Measurements from ENCODE around the gene SMG6.
"Not testable (repeated sequence)": the region's sequence is repeated elsewhere in the genome, so short reads cannot be mapped to it uniquely, and the experiment has no call there.

Gene SMG6

DNA sequence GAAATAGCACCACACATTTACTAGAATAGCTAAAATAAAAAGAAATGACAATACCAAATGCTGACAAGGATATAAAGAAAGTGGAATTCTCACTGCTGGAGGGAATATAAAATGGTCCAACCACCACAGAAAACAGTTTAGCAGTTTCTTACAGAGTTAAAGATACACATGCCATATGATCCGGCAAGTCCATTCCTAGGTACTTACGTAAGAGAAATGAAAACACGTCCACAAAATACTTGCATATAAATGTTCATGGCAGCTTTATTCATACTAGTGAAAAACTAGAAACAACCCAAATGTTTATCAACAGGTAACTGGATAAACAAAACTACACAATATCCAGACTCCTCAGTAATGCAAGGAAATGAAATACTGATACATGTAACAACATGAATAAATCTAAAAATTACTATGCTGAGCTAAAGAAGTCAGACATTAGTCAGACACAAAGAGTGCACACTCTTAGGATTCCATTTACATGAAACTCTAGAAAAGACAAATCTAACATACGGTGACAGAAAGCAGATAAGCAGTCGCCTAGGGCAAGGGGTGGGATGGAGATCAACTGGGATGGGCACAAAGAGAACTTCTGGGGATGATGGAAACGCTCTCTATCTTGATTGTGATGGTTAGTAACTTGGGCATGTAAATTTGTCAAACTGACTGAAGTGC, 76.4 kb downstream of the SMG6 start:
- DNase-seq: no peak

DNA sequence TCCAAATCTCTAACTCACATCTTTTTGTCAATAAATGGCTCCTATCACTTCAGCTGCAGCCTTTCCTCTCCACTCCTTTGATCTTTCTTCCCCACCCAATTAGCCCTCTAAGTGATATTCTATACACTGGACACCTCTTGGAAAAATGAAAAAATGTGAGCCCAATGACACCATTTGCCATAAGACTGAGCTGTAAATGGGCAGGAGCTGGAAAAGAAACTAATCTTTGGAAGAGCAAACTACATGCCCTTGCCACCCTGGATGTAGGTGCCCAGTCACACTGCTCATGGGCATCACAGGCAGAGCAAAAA, 80.0 kb downstream of the SMG6 start:
- DNase-seq: no peak

DNA sequence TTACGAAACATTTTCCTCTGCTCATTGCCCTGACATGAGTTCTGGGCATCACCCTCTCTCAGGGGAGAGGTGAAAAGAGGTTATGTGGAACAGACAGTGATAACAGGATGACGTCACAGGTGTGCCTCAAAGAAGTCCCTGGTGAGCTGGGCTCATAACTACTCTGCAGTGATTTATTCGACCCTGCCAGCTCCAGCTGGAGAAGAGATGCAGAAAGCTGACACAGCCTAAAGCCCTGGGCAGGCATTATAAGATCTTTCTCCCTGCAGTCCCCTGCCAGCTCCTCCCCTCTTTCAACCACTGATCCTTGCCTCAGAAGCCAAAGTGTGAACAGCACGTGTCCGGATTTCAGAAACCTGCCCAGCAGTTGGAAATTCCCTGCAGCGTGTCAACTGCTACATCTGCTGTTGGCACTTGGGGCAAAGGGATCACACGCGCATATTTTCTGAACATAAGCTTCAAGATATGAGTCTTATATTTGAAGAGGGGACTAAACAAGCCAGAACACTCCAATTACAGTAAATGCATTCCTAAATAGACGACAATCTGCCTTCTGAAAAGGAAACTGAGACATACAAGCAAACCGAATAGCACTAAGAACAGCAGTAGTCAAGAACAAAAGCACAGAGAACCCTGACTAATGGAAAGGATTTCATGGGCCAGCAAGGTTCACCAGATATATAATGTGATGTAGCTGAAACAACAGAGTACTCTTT, 80.5 kb downstream of the SMG6 start:
- DNase-seq: no peak

DNA sequence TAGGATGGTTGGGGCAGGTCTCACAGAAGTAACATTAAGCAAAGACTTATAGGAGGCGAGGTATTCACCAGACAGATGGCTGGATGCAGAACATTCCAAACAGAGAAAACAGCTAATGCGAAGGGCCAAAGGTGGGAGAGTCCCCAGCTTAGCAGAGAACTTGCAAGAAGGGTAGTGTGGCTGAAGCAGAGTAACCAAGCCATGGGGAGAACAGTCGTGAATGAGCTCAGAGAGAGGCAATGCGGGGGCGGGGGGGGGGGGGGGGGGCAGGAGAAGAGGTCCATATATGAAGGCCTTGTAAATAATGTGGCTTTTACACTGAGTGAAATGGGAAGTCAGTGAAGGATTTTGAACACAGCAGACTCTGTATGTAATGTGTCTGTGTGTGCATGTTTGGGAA, 81.3 kb downstream of the SMG6 start:
- DNase-seq: no peak

DNA sequence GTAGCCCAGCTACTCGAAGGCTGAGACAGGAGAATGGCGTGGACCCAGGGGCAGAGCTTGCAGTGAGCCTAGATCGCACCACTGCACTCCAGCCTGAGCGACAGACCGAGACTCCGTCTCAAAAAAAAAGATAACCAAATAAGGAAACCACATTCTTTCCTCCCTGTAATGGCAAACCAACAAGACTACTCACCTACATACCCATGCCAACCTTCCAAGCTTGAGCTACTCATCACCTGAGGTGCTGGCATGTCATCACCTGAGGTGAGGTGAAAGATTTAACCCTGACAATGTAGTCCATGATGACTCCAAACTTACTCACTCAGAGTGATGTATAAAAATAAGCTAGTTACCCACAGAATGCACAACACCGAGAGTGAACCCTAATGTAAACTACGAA, 85.2 kb downstream of the SMG6 start:
- DNase-seq: no peak

DNA sequence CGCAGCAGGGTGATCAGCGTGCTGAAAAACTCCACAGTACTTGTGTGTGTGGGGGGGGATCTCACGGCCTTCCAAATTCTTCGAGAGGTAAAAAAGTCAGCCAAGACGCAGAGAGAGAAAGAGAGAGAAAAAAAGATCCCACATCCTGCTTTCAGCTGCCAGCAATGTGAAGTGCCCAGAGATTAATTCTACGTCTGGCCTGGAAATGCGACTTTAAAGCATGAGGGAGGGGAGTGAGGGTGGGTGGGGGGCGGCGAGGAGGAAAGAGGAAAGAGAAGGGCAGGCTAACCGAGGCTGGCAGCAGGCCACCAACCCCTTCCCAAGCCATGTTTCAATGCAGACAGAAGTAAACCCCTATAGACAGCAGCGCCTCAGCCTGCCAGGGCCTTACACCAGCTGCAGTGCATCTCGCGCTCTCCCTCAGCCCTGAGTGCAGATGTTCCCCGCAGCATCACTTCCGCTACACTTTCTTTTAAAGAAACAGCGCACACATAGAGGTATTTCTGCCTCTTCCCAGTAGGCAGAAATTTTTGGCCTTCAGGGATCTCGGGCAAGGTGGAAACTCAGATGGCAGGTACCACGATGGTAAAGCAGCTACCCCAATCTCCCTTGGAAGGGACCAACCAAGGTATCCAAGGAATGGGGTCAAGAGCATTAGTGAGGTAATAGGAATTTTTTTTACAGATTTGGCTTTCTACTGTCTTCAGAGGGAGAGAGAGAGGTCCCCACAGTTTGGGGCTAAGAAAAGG, 87.8 kb downstream of the SMG6 start:
- DNase-seq: no peak

DNA sequence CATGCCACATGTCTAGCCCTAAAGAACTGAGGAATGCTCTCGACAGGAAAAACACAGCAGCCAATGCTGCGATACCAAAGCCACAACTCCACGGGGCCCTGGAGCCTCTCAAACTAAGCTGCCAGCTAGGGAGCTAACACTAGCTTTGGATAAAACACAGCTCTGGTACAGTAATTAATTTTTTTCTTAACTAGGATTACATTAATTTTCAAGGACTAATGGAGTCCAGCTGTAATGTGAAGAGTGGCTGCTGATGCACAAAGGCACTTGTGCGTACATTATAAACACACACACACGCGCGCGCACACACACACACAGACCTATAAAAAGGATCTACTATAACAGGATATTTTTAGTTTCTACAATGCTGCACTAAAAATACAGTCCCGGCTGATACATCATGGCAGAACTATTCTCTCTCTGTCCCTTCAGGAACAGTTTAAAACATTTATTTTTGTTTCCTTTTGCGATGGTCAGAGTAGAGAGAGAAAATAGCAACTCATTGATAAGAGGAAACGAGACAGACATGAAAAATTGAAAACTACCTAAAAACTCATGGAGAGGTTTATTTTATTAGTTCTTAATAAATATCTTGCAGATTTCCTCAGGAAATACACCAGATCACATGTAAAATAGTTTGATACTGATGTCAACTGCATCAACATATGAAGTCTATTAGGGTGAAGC, 88.5 kb downstream of the SMG6 start:
- DNase-seq: no peak

DNA sequence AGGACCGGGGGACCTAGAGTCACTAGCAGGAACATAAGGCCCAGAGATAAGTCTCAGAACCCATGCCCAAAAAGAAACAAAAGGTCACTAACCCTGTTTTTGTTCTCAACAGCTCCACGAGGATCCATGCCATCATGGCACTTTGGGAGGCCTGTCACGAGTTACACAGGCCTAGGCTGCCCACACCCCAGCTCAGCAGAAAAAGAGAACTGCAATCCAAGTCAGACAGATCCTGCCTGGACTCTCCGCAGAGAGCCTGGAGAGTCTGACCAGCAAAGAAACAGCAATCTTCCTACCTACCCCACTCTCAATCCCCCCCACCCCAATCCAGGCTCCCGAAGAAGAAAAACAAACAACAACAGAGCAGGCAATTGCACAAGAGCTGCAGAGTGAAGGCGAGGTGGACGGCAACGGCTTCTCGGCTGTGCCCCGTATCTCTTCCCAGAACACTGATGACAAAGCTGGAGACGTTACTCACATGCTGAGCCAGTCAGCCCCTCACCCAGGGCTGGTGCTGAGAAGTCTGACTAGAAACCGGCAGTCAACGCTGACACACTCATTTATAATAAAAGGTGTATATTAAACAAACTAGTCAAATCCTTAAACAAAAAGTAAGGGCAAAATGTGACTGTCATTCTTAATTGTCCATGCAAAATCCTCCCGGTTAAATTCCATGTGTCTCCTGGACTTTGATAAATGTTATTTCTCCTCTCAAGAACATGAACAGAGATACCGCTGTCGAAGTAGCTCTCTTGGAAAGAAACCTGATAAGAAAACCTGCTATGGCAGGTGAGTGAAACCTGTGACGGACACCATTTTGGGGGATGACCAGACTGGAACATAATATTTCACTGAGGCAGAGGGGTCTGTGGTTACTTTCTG, 89.3 kb downstream of the SMG6 start:
- no peak for DNase-seq

DNA sequence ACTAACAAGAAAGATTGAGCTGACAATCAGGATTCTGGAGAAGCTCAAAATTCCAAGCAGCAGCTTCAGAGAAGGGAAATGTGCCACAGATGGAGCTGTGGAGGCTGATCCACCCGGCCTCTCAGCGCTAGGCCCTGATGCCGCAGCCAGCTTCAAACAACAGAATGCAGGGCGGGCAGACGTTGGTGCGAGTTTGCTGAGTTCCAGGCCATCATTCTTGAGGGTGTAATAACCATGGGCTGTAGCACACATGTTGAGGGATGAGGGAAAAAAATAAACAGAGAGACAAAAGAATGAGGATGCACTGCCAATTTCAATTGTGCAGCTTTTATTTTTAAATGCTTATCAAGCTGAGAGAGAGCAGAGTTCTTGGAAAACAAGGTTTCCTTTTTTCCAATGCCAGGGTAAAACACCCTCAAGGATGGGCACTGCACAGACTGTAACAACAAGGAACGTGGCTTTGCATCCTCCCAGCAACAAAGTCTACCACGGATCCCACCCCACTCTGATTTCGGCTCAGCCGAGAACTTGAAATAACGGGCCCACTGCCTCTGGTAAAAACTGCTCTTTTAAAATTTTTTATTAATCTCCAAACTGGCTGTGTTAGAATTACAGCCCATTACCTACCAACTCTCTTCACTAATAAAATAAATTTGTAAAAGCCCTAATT, 90.2 kb downstream of the SMG6 start:
- no peak for DNase-seq

DNA sequence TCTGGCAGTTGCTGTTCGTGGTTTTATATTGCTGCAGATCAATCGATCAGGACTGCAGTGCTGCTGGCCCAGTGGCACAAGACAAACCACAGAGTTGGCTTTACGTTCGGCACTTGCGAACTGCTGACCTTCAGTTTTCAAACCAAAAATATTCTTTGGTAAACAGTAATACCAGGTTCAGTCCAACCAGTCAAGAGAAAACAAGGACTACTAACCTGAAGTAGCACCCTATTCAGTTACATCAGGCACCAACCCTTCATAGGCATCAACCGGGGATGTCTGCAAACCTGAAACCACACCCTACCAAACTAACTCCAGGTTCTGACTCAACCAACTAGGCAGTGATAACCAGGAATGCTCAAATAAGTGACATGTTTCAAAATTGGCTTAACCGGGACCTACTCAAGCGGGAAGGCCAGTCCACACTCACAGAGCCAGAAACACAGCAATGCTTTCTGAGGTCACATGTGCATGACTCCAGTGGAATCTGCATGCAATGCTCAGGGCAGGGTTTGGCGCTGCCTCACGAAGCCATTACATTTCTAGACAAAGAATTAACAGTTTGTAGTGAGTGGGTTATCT, 91.1 kb downstream of the SMG6 start:
- no peak for DNase-seq

DNA sequence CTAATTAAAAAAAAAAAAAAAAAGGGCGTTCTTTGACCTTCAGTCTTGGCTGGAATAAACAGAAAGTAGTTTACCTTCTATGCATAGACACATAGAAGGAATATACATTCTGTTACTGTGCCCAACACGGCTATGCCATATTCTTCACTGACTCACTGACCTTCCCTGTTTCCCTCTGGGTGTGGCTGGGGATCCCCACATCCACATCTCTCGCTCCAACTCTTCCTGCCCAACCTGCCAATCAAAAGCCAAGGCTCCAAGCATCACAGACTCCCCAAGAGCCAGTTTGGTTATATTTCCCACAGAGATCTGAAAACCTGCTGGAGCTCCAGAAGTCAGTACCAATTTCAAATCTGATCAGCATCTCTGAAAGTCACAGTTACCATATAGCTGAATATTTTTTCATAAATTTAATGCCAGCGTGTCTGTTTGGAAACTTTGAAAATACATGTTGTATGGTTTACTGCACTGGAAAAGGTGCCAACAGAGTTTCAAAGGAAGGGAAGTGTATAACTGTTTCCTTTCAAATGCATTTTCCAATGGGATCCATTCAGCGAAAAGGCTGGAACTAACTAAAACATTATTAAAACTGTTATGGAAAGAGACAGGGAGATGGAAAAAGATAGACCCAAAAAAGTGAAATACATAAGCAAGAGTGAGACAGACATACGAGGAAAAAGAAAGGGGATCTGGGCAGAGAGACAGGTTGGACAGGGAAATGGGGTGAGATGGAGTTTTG, 91.8 kb downstream of the SMG6 start:
- DNase-seq: no peak

DNA sequence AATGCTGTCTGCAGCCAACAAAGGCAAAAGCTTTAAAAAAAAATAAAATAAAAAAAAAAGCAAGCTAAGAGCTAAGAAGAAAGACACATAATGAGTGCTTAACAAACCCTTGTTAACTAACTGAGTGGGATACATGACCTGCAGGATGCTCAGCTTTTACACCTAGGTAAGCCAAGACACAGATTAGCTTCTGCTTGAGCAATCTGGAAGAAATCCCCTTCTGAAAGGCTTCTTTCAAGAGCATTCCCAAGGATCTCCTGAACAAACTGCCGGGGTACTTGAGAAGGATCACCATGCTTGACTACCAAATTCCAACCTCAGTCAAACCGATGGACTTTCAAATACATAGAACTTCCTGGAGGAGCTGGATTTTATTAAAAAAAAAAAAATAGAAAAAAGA, 92.9 kb downstream of the SMG6 start:
- no peak for DNase-seq

DNA sequence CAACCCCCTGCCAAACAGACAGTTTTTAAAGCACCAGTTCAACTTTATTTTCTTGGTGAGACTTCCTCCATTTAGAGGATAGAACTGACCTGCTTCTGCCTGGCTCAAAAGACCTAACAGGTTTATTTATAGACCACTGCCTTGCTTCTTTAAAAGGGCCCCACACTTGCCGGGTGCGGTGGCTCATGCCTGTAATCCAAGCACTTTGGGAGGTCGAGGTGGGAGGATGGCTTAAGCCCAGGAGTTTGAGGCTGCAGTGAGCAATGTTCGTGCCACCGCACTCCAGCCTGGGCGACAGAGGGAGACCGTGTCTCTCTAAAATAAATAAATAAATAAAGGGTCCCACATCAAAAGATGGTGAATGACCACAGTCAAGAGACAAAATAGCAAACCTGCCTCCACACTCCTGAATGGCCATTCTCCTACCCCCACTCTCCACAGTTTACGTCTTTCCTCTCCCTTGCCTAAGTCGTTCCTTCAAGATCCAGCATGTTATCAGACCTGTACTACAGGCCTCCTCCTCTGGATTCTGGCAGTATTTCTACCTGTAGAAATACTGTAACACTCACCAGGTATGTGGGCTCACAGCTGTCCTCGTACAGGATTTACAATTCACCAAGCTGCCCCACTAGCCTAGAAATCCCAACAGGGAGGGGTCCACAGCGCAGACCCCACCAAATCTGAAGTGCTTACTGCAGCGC, 95.6 kb downstream of the SMG6 start:
- no peak for DNase-seq

DNA sequence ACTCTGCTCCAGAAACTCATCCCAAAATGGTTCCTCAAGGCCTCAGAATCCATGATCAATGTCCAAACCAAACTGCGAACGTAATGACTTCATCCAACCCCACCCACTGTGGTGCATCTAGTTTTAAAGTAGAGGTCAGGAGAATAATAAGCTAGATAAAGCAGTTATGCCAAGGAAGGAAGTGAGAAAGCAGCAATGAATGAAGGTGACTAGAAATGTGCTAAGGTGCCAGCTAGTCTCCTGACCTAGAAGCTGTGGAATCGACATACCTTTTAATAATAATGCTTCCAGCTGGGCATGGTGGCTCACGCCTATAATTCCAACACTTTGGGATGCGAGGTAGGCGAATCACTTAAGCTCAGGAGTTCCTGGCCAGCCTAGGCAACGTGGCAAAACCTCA, 99.2 kb downstream of the SMG6 start:
- no peak for DNase-seq

DNA sequence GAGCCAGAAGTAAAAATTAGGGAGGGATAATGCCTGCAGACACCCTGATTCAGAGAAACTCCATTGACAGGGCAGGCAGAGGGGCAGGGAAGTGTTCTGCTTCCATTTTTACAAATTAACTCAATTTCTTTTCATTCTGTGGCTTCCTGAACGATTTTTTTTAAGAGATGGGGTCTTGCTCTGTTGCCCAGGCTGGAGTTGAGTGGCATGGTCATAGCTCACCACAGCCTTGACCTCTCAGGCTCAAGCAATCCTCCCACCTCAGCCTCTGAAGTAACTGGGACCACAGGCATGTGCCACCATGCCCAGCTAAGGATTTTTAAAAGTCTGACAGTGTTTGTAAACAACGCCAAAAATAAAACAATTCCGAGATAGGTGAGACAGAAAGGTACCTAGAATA, 99.8 kb downstream of the SMG6 start:
- DNase-seq: no peak

DNA sequence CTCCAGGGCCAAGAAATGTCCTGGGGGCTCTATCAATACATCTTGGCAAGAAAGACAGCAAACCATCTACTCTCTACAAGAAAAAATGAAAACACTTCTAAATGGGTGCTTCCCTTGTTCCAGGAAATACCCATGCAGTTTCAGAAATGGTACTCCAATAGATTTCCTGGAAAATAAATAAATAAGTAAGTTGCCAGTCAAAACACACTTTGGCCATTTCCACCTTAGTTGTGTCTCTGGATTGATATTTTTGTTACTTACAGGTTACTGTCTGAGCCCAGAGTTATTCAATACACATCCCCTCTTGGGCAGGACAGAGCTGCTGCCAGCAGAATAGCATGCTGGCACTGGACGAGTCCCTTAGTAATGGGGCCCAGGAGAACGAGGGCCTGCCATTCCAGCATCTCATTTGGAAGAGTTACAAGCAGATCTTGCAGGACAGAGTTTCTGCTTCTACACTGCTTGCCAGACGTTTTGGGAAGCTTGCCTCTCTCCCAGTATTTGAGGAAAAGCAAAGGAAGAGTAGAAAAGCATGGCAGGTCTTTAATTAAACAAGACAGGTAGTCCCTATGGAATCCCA, 100.5 kb downstream of the SMG6 start:
- DNase-seq: no peak

DNA sequence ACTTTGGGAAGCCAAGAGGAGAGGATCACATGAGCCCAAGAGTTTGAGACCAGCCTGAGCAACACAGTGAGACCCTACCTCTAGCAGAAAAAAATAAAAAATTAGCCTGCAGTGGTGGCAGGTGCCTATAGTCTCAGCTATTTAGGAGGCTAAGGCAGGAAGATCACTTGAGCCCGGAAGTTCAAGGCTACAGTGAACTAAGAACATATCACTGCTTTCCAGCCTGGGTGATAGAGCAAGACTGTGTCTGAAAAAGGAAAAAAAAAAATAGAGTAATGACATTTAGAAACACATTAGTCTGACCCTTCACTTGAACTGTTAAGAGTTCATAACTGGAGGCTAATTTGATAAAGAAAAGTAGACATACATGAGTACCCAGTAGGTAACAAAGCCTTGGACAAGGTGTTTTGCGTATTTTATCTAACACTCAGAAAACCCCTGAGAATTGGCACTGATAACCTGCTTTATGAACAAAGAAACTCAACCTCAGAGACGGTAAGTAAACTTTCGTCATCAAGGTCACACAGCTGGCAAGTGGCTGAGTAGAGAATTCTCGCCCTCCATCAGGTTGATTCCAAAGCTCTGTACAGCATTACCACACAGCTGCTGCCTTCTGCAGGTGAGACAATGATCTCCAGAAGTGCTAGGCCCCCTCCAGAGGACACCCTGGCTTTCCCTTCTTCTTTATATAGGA, 101.1 kb downstream of the SMG6 start:
- DNase-seq: no peak

DNA sequence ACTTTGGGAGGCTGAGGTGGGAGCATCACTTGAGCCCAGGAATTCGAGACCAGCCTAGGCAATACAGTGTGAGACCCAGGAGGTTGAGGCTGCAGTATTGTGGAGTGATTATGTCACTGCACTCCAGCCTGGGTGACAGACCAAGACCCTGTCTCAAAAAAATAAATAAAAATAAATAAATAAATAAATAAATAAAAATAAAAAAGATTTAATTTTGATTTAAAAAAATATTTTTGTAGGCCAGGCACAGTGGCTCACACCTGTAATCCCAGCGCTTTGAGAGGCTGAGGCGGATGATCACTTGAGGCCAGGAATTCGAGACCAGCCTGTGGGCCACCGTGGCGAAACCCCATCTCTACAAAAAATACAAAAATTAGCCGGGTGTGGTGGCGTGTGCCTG, 104.2 kb downstream of the SMG6 start:
- not testable (repeated sequence) for DNase-seq

DNA sequence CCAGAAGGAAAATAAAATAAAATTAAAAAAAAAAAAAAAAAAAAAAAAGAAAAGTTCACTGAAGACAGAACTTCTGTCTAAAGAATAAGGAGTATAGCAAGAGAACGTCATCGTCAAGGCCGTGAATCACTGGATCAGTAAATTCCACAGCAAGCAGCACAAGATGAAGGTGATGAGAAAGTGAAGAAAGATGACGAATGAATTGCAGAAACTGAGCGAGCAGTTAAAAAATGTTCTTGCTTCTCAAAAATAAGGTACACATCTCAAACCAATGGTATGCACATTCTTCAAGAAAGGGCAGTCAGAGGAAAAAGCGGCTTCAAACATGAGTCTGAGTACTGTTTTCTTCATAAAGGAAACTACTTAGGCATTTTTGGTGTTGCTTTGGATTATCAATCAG, 104.7 kb downstream of the SMG6 start:
- DNase-seq: no peak

All from NCI-H2029 treated with DMSO at 0.1 percent for 48 hours (cell line).